ENCODE measurements around the gene RBM33. TPM values are rescaled to one million over a fixed set of nuclear protein-coding genes. Genes with fewer than 3 reads are reported as not detected.

Gene RBM33
- total and polyA plus RNA-seq, 9 of the 15 experiments (the other 6 are each of a cell fraction or from before 2014, with no cell fraction given) = 4.4 to 80.7 (median 27.3) TPM

DNA sequence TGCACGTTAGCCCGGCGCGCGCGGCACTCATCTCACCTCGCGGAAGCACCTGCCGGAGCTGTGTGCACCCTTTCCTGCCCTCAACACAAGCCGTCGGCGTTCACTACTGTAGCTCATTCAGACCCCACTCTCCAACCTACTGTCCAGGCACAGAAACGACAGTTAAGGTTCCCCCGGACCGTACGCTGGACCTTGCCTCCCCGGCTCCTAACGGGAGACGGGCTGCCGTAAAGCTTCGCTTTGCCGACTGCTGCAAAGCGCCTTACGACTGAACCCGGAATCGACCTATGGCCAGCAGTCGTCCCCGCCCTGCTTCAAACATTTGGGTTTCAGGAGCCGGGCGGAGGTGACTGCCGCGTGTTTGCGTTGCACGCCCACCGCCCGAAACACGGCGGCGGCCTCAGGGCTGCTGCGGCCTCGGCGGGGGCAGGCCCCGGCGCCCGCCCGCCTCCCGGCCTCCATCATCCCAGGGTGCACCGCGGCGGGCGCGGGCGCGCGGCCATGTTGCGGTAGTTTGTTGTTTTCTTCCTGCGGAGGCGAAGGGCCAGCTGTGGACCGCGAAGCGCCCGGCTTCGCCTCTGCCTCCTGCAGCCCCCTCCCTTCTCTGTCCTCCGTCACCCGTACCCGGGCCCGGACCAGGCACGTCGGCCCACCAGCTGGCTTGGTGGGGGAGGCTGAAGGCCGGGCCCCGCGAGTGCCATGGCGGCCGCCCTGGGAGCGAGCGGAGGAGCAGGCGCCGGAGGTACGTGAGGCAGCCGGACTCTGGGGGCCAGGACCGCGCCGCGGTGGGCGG is at the start of gene RBM33 (continued):
- TF ChIP-seq, protein P1, sequence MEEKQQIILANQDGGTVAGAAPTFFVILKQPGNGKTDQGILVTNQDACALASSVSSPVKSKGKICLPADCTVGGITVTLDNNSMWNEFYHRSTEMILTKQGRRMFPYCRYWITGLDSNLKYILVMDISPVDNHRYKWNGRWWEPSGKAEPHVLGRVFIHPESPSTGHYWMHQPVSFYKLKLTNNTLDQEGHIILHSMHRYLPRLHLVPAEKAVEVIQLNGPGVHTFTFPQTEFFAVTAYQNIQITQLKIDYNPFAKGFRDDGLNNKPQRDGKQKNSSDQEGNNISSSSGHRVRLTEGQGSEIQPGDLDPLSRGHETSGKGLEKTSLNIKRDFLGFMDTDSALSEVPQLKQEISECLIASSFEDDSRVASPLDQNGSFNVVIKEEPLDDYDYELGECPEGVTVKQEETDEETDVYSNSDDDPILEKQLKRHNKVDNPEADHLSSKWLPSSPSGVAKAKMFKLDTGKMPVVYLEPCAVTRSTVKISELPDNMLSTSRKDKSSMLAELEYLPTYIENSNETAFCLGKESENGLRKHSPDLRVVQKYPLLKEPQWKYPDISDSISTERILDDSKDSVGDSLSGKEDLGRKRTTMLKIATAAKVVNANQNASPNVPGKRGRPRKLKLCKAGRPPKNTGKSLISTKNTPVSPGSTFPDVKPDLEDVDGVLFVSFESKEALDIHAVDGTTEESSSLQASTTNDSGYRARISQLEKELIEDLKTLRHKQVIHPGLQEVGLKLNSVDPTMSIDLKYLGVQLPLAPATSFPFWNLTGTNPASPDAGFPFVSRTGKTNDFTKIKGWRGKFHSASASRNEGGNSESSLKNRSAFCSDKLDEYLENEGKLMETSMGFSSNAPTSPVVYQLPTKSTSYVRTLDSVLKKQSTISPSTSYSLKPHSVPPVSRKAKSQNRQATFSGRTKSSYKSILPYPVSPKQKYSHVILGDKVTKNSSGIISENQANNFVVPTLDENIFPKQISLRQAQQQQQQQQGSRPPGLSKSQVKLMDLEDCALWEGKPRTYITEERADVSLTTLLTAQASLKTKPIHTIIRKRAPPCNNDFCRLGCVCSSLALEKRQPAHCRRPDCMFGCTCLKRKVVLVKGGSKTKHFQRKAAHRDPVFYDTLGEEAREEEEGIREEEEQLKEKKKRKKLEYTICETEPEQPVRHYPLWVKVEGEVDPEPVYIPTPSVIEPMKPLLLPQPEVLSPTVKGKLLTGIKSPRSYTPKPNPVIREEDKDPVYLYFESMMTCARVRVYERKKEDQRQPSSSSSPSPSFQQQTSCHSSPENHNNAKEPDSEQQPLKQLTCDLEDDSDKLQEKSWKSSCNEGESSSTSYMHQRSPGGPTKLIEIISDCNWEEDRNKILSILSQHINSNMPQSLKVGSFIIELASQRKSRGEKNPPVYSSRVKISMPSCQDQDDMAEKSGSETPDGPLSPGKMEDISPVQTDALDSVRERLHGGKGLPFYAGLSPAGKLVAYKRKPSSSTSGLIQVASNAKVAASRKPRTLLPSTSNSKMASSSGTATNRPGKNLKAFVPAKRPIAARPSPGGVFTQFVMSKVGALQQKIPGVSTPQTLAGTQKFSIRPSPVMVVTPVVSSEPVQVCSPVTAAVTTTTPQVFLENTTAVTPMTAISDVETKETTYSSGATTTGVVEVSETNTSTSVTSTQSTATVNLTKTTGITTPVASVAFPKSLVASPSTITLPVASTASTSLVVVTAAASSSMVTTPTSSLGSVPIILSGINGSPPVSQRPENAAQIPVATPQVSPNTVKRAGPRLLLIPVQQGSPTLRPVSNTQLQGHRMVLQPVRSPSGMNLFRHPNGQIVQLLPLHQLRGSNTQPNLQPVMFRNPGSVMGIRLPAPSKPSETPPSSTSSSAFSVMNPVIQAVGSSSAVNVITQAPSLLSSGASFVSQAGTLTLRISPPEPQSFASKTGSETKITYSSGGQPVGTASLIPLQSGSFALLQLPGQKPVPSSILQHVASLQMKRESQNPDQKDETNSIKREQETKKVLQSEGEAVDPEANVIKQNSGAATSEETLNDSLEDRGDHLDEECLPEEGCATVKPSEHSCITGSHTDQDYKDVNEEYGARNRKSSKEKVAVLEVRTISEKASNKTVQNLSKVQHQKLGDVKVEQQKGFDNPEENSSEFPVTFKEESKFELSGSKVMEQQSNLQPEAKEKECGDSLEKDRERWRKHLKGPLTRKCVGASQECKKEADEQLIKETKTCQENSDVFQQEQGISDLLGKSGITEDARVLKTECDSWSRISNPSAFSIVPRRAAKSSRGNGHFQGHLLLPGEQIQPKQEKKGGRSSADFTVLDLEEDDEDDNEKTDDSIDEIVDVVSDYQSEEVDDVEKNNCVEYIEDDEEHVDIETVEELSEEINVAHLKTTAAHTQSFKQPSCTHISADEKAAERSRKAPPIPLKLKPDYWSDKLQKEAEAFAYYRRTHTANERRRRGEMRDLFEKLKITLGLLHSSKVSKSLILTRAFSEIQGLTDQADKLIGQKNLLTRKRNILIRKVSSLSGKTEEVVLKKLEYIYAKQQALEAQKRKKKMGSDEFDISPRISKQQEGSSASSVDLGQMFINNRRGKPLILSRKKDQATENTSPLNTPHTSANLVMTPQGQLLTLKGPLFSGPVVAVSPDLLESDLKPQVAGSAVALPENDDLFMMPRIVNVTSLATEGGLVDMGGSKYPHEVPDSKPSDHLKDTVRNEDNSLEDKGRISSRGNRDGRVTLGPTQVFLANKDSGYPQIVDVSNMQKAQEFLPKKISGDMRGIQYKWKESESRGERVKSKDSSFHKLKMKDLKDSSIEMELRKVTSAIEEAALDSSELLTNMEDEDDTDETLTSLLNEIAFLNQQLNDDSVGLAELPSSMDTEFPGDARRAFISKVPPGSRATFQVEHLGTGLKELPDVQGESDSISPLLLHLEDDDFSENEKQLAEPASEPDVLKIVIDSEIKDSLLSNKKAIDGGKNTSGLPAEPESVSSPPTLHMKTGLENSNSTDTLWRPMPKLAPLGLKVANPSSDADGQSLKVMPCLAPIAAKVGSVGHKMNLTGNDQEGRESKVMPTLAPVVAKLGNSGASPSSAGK (IDR thresholded peaks at IDR 0.05) = peak; percentile 94
- TF ChIP-seq ZNF311 (CRISPR knock-in tag; IDR thresholded peaks at IDR 0.05) (no peak), NUFIP1 (IDR thresholded peaks at IDR 0.05; ENCODE audit: partially characterized antibody) (no peak), LEF1 (IDR thresholded peaks at IDR 0.05) (no peak), NKRF (IDR thresholded peaks at IDR 0.05; ENCODE audit: borderline replicate concordance) (peak; percentile 48), NR2F6 (CRISPR knock-in tag; IDR thresholded peaks at IDR 0.05) (no peak), SMAD3 (CRISPR knock-in tag; conservative IDR thresholded peaks at IDR 0.05) (peak; percentile 59; the same call in 1 of the 2 replicates), ZBED1 (IDR thresholded peaks at IDR 0.05) (no peak)
- TF ChIP-seq, protein P2, sequence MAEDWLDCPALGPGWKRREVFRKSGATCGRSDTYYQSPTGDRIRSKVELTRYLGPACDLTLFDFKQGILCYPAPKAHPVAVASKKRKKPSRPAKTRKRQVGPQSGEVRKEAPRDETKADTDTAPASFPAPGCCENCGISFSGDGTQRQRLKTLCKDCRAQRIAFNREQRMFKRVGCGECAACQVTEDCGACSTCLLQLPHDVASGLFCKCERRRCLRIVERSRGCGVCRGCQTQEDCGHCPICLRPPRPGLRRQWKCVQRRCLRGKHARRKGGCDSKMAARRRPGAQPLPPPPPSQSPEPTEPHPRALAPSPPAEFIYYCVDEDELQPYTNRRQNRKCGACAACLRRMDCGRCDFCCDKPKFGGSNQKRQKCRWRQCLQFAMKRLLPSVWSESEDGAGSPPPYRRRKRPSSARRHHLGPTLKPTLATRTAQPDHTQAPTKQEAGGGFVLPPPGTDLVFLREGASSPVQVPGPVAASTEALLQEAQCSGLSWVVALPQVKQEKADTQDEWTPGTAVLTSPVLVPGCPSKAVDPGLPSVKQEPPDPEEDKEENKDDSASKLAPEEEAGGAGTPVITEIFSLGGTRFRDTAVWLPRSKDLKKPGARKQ (CRISPR knock-in tag; IDR thresholded peaks at IDR 0.05) = no peak
- TF ChIP-seq, protein P3, sequence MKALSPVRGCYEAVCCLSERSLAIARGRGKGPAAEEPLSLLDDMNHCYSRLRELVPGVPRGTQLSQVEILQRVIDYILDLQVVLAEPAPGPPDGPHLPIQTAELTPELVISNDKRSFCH (CRISPR knock-in tag; IDR thresholded peaks at IDR 0.05) = no peak
- TF ChIP-seq, protein P3 (tag; IDR thresholded peaks at IDR 0.05) = peak; percentile 72; the same call in 1 of the 2 replicates
- TF ChIP-seq, protein P4, sequence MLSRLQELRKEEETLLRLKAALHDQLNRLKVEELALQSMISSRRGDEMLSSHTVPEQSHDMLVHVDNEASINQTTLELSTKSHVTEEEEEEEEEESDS (CRISPR knock-in tag; IDR thresholded peaks at IDR 0.05) = no peak

All from K562 (cell line).